Measurements from ENCODE around the gene SEPSECS.

GRCh38 chr4:25070545-25070944, 89.7 kb downstream of the SEPSECS start:
- TF ChIP-seq, protein P1, sequence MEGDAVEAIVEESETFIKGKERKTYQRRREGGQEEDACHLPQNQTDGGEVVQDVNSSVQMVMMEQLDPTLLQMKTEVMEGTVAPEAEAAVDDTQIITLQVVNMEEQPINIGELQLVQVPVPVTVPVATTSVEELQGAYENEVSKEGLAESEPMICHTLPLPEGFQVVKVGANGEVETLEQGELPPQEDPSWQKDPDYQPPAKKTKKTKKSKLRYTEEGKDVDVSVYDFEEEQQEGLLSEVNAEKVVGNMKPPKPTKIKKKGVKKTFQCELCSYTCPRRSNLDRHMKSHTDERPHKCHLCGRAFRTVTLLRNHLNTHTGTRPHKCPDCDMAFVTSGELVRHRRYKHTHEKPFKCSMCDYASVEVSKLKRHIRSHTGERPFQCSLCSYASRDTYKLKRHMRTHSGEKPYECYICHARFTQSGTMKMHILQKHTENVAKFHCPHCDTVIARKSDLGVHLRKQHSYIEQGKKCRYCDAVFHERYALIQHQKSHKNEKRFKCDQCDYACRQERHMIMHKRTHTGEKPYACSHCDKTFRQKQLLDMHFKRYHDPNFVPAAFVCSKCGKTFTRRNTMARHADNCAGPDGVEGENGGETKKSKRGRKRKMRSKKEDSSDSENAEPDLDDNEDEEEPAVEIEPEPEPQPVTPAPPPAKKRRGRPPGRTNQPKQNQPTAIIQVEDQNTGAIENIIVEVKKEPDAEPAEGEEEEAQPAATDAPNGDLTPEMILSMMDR (IDR thresholded peaks at IDR 0.05): no peak
- TF ChIP-seq POLR2A (IDR thresholded peaks at IDR 0.05) (no peak), EP300 (IDR thresholded peaks at IDR 0.05) (no peak)

Measured in stomach (tissue), 4 donors.